ENCODE data around the gene GABRA4. TPM values are rescaled to one million over a fixed set of nuclear protein-coding genes. Genes with fewer than 3 reads are reported as not detected.

Gene GABRA4
- total RNA-seq, 4 donors from 2014 or later = 0.02 TPM; not detected in 3

DNA sequence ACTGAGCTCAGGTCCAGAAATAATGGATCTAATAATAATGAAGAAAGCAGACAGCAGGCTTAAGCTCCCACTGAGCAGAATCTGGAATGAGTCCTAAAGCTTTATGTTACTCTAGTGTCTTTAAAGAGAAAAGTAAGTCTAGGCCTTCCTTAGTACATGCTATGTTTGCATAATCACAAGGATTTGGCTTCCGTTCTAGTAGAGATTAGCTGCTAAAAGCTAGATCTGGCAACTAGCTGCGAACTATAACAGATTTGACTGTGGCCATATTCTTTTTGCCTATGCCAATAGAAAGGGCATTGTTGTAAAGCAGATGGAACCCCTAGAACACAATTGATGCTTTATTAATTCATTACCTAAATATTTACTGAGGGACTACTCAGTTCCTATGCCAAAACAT lies 103.3 kb downstream of the GABRA4 start:
- Histone ChIP-seq H3K36me3 (no peaks in the 10 kb centered on the region), H3K4me3 (no peak overlapping the region), H3K4me1 (no peaks in the 10 kb centered on the region), H3K9me3 (no peaks in the 10 kb centered on the region), H3K27me3 (no peaks in the 10 kb centered on the region), H3K27ac (no peak overlapping the region)
- no peak for ATAC-seq
- intact Hi-C loops (cut with DNase I; ENCODE audit: low total_unique reads) = no loop called here
- TF ChIP-seq POLR2A (IDR thresholded peaks at IDR 0.05) = no peak
- TF ChIP-seq, protein P1, sequence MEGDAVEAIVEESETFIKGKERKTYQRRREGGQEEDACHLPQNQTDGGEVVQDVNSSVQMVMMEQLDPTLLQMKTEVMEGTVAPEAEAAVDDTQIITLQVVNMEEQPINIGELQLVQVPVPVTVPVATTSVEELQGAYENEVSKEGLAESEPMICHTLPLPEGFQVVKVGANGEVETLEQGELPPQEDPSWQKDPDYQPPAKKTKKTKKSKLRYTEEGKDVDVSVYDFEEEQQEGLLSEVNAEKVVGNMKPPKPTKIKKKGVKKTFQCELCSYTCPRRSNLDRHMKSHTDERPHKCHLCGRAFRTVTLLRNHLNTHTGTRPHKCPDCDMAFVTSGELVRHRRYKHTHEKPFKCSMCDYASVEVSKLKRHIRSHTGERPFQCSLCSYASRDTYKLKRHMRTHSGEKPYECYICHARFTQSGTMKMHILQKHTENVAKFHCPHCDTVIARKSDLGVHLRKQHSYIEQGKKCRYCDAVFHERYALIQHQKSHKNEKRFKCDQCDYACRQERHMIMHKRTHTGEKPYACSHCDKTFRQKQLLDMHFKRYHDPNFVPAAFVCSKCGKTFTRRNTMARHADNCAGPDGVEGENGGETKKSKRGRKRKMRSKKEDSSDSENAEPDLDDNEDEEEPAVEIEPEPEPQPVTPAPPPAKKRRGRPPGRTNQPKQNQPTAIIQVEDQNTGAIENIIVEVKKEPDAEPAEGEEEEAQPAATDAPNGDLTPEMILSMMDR (IDR thresholded peaks at IDR 0.05 in 4 of 5, conservative IDR thresholded peaks at IDR 0.05 in 1 of 5) = no peak
- in situ Hi-C loops (cut with MboI; ENCODE audit: low sequenced_read_pairs in 4 of 4) = no loop called here
- DNase-seq = no peak

DNA sequence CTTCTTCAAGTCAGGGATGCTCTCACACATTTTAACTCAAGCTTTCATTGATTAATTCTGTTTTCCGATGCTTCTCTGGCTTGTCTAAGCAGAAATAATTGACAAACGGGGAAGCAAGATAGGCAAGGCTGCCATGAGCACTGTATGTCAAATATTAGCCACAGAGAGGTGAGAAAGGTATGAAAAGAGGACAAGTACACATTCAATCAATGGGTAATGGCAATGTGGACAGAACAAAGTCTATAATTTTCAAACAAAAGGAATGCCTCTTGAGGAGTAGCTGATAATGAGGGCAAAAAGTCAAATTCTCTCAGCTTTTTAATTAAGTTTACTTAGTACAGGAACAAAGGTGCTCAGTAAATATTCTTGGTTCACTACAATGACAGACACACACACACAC lies 104.0 kb downstream of the GABRA4 start:
- H3K9me3 ChIP-seq = no peaks in the 10 kb centered on the region
- no peak overlapping the region for H3K4me3 ChIP-seq
- in situ Hi-C loops (cut with MboI; ENCODE audit: low sequenced_read_pairs in 4 of 4) (no loop called here), intact Hi-C loops (cut with DNase I; ENCODE audit: low total_unique reads) (no loop called here)
- no peak for TF ChIP-seq POLR2A (IDR thresholded peaks at IDR 0.05)
- TF ChIP-seq, protein P1 (IDR thresholded peaks at IDR 0.05 in 4 of 5, conservative IDR thresholded peaks at IDR 0.05 in 1 of 5) = no peak
- H3K27ac ChIP-seq = no peak overlapping the region
- DNase-seq (no peak), ATAC-seq (no peak)
- no peaks in the 10 kb centered on the region for H3K36me3 ChIP-seq
- no peaks in the 10 kb centered on the region for H3K27me3 ChIP-seq
- no peaks in the 10 kb centered on the region for H3K4me1 ChIP-seq

DNA sequence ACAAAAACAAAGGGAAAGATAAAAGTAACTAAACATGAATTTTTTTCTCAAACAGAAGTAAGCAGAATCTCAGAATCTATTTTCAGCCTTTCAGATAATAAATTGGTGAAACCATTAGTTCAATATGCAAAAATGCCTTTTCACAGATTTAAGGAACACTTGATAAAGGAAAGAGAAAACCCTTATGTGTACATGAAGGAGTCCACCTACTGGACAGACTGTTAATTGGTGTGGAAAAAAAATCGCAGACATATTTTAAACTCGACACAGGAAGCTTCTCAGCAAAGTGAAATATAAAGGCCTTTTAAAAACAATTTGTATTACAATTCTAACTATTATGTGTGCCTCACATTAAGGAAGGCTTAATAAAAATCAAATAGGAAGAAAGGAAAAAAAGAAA lies 106.7 kb downstream of the GABRA4 start:
- in situ Hi-C loops (cut with MboI; ENCODE audit: low sequenced_read_pairs in 4 of 4) = no loop called here
- intact Hi-C loops (cut with DNase I; ENCODE audit: low total_unique reads) = no loop called here
- ATAC-seq (no peak), DNase-seq (no peak)
- Histone ChIP-seq H3K27me3 (no peaks in the 10 kb centered on the region), H3K36me3 (no peaks in the 10 kb centered on the region), H3K4me3 (no peak overlapping the region), H3K27ac (no peak overlapping the region), H3K4me1 (no peaks in the 10 kb centered on the region), H3K9me3 (no peaks in the 10 kb centered on the region)
- no peak for TF ChIP-seq POLR2A (IDR thresholded peaks at IDR 0.05)
- TF ChIP-seq, protein P1 (IDR thresholded peaks at IDR 0.05 in 4 of 5, conservative IDR thresholded peaks at IDR 0.05 in 1 of 5) = no peak

DNA sequence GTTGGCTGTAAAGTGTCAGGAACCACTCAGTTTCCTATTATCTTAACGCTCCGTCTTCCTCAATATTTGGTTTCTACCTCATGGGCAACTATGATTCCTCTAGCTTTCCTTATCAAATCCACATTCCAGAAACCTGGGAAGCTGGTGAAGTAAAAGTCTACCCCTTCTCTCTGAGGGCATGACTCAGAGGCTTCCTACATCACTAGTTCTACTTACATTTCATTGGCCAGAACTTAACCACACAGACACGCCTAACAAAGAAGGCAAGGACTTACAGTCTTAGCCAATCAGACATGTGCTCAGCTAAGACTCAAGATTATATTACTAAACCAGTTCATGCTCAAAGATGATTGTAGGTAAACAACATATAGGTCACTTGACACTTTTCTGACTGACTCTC lies 114.7 kb downstream of the GABRA4 start:
- H3K4me1 ChIP-seq = no peaks in the 10 kb centered on the region
- H3K27me3 ChIP-seq = no peaks in the 10 kb centered on the region
- H3K9me3 ChIP-seq = no peaks in the 10 kb centered on the region
- ATAC-seq (no peak), DNase-seq (no peak)
- H3K4me3 ChIP-seq = no peak overlapping the region
- no peaks in the 10 kb centered on the region for H3K36me3 ChIP-seq
- in situ Hi-C loops (cut with MboI; ENCODE audit: low sequenced_read_pairs in 4 of 4) = no loop called here
- TF ChIP-seq, protein P1 (IDR thresholded peaks at IDR 0.05 in 4 of 5, conservative IDR thresholded peaks at IDR 0.05 in 1 of 5) = no peak
- no peak for TF ChIP-seq POLR2A (IDR thresholded peaks at IDR 0.05)
- H3K27ac ChIP-seq = no peak overlapping the region
- intact Hi-C loops (cut with DNase I; ENCODE audit: low total_unique reads) = no loop called here

DNA sequence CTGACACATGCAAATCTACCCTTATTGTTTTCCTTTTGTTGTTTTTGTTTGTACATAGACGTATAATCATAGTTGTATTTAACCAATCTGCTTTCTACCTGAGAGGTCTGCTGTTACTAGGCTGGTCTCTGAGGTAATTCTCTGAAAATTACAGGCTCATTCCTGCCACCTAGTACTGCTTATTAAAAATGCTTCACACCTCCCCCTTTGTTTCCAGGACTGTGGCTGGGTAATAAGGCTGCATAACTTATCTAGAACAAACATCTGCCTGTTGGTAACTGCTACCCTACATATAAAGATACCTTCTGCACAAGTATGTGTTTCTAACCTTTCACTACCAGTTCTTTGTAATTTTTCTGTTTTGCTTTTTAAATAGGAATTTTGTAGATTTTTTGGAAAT lies 118.6 kb downstream of the GABRA4 start:
- Histone ChIP-seq H3K27ac (no peak overlapping the region), H3K36me3 (no peaks in the 10 kb centered on the region), H3K4me1 (no peaks in the 10 kb centered on the region), H3K27me3 (no peaks in the 10 kb centered on the region), H3K4me3 (no peak overlapping the region), H3K9me3 (no peaks in the 10 kb centered on the region)
- ATAC-seq = no peak
- in situ Hi-C loops (cut with MboI; ENCODE audit: low sequenced_read_pairs in 4 of 4) (no loop called here), intact Hi-C loops (cut with DNase I; ENCODE audit: low total_unique reads) (no loop called here)
- no peak for DNase-seq
- TF ChIP-seq, protein P1 (IDR thresholded peaks at IDR 0.05 in 4 of 5, conservative IDR thresholded peaks at IDR 0.05 in 1 of 5) = no peak
- TF ChIP-seq POLR2A (IDR thresholded peaks at IDR 0.05) = no peak

Data from gastrocnemius medialis (tissue), 4 donors.